Muscle of arm (tissue), 12 donors: Measurements from ENCODE around the gene RPUSD4. TPM values are rescaled to one million over a fixed set of nuclear protein-coding genes. Genes with fewer than 3 reads are reported as not detected.

Experiments
- DNase-seq: peaks from one replicate; pipeline ENCODE4 v3.0.0-alpha.2; 2013
- polyA plus RNA-seq, 12 donors: library from polyadenylated mRNA; unstranded; fragments of 120-200 nt; gene quantifications; one replicate each; pipeline ENCODE4 v1.2.1, GENCODE V29; 2013; ENCODE audit not compliant: insufficient read length in 12 of 12

The RPUSD4 gene
- polyA plus RNA-seq, 12 donors: 30.1 to 52.2 (median 41.7) TPM; not detected in 1

DNA sequence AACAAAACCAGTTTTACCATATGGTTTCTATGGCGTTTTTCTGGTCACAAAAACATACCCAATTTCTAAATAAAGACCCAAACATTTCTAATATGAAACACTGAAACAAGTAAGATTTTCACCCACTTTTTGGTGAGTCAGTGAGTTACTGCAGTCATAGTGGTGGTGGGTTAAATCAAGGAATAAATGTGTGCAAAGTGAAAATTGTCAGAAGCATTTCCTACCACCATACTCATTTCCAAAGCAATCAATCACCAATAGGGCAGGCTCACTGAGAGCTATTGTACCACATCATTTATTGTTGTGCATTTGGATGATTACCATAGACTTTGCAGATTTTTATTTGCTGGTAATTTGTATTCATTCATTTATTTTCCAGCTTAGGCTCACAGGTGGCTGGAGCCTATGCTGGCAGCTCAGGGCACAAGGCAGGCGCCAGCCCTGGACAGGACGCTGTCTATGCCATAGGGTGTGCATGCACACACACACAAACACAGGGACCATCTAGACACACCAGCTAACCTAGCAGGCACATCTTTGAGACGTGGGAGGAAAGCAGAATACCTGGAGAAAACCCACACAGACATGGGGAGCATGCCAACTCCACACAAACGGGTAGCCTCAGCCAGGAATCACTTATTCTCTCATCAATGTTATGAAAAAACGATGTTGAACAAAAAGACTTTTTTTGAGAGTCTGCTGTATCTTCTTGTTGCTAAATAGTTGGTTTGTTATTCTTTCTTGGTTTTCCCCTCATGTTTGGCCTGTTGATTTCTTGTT lies 5.3 kb upstream of the RPUSD4 start:
- DNase-seq: no peak

DNA sequence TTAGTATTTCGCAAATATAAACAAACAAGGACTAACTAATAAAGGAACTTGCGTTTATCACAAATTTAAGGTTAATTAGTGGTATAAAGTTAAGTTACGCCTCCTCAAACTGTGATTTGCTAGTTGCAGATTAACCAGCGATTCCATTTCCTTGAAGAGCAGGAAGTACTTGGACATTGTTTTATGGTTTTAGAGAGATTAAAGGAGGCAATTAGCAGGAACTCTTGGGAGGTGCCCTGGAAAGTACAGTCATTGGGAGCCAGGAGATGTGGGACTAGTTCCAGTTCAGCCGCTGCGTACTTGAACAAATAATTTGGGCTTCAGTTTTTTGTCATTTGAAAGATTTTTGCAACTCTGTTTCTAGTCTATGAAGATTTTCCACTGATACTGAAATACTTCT lies 3.4 kb upstream of the RPUSD4 start:
- DNase-seq: no peak

DNA sequence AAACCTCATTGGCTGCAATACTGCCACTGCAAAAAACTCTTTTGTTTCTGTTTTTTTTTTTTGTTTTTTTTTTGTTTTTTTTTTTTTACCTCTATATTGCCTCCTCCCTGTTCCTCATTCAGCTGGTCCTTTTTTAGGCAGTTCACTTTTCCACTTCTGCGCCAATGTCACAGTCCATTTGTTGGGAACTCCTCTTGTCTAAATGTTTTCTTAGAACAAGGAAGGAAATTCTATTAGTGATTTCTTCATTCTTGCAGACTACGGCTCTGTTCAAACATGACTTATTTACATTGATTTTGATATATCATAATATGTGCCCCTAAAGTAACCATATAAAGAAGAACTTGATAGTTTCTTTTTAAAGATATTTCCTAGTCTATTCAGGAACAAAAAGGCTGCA lies 3.0 kb upstream of the RPUSD4 start:
- no peak for DNase-seq

DNA sequence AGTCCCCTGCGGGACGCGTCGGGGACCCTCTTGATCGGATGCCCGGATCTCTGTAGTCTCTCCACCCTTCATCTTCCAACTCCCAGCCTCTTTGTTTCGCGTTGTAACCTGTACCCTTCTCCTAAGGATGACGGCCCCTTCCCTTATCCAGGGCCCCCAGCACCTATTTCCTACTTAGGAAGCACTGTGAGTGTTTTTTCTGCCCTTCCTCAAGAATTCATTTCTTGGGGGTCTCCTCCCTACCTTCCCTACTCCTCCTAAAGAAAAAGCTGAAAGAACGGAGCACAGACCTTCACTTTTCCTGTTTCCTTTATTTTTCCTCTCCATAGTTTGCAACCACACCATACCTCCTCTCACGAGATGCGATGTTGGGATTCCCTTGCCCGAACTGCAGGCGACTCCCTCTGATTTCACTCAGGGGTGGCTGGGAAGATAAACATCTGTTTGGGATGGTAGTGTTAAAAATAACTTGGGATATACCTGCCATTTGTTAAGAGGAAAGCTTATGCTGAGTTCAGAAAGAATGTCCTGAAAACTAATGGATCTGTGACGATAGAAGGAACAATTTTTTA lies 725 bp upstream of the RPUSD4 start:
- DNase-seq: no peak

DNA sequence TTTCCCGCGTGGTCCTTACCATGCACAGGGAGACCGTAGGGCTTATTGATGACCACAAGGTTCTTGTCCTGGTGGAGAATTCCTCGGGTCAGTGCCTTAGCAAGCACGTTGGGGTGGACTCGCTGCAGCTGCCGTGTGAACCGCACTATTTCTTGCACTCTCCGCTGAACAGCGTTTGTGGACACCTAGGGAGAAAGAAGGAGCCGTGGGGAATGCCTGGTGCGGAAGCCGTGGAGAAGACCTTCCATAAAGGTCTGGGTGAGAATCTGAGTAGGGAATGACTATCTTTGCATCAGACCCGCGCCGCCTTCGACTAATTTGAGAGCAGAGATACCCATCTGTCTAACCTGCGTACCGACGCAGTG lies 597 bp downstream of the RPUSD4 start:
- DNase-seq: no peak

DNA sequence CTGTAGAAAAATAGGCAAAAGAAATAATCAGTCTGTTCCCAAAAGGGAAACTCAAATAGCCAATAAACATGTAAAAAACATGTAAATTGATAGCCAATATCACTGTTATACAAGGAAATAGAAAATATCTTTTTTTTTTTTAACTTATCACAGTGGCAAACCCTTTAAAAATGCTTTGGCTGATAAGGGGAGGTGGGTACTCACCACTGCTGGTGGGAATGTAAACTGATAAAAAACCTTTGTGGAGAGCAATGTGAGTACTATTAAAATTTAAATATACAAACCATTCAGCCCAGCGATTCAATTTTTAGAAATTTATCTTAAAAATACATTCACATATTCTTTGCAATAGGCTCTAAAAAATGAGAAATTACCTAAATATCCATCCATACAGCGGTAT lies 3.6 kb downstream of the RPUSD4 start:
- DNase-seq: no peak

DNA sequence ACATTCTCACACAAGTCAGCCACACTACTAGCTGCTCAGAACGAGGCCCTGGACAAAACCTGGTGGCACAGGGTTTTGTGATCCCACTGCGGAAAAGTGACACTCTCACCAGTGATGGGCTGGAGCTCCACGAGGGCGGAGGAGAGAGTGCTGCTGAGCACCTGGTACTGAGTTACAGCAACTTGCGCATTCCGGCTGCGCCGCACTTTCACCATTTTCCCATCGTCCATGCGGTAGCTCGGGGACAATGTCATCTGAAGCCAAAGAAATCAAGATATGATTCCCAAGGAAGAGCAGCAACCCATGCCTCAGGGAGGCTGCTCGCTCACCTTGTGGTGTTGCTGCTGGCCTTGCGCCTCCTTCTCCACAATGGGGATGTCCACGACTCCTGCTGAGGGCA lies 6.1 kb downstream of the RPUSD4 start:
- DNase-seq: no peak

DNA sequence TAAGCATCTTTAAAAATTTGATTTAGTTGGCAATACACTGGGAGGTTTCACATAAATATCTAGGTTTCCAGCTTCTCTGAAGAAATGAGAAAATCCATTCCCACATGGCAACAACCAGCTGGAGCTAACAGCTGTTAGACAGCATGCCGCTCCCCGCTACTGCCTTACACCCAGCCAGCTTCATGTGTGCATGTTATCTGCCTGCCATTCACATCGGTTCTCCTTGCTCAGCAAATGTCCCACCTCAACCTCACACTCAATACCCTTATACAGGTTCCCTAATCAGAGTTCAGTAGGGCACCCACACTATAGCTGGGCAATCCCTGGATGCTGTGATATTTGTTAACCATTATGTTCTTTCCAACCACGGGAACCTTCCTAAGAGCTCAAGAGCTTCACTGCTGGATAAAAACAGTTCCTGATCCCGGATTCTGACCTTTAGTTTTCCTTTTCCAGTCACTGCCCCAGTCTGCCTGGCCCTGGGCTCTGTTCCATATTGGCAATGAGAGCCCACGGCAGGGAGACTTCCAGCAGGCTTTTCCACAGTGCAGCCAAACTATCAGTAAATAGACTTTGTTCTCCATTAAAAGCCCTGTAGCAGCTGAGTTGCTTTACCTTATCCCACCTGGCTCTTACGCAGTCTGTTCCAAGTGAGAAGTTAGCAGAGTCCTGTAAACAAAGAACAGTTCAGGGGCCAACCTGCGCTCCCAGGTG lies 8.6 kb downstream of the RPUSD4 start:
- DNase-seq: no peak

DNA sequence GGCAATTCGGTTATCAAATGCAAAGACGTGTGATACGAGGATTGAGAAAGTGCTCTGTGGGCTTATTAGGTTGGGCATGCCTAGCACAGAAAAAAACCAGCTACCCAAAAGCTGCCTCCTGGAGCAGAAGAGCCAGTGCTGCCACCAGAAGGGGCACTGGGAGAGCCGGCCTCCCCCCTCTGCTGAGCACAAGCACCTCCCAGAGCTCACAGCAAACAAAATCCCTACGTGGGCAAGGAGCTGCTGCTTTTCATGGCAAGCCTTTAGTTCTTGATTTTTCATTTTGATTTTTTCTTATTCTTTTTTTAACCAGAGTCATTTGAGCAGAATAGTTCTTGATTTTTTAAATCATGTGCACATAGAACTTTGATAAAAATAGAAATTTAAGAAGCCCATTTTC lies 12.8 kb downstream of the RPUSD4 start:
- no peak for DNase-seq

DNA sequence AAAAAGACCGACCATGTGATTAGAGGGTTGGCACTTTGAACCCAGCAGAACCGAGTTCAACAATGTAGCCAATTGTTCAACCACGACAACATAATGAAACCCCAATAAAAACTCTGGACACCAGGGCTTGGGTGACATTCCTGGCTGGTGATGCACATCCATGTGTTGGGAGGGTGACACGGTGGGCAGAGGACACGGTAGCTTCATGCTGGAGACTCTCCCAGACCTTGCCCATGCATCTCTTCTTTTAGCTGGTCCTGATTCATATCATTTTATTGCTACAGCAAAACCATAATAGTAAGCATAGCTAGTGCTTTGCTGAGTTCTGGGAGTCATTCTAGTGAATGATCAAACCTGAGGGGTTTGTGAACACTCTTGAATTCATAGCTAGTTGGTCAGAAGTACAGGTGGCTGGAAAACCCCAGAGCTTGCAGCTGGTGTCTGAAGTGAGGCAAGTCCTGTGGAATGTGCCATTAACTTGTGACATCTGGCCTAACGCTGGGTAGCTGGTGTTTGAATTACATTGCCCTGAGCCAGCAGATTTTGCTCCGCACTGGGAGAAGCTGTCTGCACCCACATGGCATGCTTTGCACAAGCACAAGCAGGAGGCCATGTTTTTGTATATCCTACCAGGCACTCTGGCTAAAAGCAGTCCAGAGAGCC lies 14.0 kb downstream of the RPUSD4 start:
- no peak for DNase-seq

DNA sequence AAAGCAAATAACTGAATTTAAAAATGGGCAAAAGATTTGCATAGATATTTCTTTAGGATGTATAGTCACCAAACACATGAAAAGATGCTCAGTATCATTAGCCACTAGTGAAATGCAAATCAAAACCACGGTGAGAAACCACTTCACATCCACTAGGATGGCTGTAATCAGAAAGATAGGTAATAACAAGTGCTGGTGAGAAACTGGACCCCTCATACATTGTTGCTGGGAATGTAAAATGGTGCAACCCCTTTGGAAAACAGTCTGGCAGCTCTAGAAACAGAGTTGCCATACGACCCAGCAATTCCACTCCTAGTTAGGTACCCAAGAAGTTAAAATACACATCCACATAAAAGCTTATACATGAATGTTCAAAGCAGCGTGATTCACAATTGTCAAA lies 16.3 kb downstream of the RPUSD4 start:
- no peak for DNase-seq

DNA sequence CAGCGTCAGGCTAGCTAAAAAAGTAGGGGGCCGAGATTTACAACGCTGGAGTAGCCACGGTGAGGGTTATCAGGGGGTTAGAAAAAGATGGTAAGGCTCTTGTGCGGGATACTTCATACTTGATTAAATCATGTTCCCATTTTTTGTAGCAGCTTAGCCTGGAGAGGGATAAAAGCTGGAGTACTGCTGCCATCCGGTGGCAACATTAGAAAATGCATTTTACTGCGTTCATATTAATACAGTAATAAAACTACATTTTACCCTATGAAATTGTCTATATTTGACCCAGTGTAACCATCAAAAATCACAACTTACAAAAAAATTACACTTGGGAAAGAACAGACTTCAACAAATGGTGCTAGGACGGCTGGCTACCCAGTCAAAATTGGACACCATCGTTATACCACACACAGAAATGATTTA lies 17.3 kb downstream of the RPUSD4 start:
- DNase-seq: peak; percentile 72

DNA sequence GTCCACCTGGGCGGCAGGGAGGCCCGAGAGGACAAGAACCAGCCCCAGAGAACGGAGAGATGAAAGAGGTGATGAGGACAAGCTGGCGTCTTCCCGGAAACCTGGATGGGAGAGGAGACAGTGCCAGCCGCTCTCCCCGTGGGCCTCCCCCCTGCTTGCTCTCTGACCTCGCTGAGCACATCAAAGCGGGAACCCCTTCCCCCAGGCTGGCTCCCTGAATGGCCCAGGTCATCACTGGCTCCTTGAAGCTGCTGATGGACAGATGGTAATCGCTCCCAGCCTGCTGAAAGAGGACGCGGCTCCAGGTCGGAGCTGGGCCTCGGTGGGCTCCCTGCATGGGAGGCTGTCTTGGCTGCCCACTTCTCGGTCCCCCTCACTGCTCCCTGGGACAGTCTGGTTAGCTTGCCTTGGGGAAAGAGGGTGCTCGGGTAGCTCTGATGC lies 18.4 kb downstream of the RPUSD4 start:
- DNase-seq: no peak

DNA sequence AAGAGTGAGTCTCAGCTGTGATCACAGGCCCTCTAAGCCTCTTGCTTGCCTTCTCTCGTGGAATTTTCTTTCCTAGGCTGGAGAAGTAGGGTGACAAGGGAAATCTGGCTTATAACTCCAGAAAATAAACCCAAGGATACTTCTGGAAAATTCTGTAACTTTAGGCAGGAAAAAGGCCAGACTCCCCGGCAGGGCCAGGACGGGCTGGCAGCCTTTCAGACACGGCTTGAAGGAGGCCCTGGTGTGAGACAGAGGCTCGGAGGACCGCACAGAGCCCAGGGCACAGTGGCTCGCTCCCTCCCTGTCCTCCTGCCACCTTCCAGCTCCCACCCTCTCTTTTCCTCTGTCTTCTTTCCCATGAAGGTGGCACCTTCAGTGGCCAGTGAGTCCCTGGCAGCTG lies 19.1 kb downstream of the RPUSD4 start:
- no peak for DNase-seq

DNA sequence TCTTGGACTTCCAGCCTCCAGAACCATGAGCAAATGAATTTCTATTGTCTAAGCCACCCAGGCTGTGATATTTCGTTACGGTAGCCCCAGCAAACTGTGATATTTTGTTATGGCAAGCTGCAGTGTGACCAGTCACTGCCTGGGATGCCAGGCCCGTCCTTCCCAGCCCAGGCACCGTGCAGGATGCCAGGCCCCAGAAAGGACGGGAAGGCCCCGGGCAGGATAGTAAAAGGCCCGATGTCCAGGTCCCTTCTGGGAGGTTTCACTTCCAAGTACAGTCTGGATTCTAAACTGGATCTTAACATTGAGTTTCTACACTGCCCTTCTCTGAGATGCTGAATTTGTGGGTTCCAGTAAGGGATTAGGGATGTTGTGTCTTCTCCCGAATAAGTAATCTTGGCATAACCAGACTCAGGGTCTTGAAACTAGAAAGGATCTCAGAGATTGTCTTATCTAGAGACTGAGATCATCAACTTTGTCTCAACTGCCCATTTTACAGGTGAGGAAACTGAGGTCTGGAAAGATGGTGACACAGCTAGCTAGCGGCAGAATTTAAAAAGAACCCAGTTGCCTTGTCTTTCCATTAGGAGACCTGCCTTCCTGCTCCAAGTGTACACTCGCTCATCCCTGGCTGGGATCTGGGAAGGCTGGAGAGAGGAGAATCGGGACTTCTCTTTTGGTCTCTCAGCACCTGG lies 19.9 kb downstream of the RPUSD4 start:
- no peak for DNase-seq

DNA sequence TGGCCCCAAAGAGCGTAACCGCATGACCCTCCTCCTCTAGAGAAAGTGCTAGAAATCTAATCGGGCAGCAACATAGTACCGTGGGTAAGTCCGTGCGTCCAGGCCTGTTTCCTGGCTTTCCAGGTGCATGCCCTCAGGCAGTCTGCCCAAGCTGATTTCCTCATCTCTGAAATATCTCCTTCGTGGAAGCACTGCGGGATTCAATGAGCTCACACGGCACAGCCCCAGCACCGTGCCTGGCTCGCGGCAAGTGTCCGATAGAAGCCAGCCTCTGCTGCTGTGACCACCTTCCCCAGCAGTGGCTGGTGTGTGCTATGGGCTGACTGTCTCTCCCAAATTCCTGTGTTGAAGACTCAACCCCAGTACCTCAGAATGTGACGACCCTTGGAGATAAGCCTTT lies 20.7 kb downstream of the RPUSD4 start:
- DNase-seq: no peak

DNA sequence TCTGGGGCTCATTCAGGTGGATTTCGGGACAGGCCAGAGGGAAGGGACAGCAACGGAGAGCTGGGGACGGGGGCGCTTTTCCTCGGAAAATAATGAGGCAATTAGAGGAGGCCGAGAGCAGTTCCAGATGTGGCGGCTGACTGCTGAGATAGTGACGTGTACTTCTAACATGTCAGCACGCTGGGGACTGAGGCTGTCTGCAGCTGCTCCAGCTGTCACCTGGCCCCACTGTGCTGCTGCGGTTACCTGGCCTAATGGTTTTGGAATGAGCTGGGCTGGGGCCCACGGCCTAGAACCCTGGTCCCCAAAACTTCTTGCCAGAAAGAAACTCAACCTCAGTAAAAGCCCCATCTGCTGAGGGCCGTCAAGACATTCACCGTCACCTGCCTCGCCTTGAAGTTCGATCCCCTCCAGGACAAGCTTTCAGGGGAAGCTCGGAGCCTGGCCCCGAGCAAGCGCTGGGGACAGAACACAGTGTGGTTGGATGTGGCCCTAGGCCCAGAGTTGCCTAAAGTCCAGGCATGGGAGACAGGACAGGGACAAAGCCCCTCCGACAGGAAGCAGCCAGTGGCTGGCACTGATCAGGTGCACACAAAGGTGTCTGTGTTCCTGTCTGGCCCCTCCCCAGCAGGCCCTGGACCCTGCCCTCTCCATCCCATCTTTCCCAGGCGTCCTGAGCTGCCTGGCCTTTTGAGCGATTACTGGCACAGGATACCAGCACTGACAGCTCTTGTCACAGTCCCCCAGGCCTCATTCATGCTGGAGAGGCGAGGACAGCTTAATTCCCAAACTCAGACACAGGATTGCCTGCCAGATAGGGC lies 22.1 kb downstream of the RPUSD4 start:
- no peak for DNase-seq

DNA sequence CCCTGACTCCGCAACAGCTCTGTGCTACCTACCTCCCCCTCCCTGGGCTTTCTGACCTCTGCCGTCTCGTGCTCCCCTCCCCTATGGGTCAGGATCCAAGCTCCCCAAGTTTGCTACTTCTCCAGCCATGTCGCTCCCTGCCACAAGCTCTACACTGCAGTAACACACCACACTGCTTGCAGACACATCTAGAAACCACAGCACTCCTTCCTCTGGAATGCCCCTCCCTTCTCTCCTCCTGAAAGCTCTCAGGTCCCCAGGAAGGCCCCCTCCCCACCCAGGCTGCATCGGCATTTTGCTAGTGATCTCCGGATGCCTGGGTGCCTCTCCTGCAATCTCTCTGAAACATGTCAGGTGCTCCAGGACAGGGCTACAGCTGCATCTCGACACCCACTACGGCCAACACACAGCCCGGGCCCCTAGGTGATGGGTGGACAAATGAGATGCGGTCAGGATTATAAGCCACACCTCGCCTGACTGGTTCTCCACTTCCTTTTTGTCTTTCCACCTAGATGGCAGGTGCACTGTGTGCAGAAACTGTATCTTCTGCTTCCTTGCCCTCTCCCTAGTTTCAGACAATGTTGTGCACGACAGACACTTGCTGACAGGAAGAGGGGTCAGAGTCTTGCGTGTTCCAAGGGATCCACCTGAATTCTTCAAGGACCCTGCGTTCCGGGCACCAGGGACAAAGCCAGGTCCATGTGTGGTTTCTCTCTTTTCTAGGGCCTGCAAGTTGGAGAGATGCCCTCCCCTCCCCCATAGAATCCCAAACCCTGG lies 22.9 kb downstream of the RPUSD4 start:
- DNase-seq: no peak

DNA sequence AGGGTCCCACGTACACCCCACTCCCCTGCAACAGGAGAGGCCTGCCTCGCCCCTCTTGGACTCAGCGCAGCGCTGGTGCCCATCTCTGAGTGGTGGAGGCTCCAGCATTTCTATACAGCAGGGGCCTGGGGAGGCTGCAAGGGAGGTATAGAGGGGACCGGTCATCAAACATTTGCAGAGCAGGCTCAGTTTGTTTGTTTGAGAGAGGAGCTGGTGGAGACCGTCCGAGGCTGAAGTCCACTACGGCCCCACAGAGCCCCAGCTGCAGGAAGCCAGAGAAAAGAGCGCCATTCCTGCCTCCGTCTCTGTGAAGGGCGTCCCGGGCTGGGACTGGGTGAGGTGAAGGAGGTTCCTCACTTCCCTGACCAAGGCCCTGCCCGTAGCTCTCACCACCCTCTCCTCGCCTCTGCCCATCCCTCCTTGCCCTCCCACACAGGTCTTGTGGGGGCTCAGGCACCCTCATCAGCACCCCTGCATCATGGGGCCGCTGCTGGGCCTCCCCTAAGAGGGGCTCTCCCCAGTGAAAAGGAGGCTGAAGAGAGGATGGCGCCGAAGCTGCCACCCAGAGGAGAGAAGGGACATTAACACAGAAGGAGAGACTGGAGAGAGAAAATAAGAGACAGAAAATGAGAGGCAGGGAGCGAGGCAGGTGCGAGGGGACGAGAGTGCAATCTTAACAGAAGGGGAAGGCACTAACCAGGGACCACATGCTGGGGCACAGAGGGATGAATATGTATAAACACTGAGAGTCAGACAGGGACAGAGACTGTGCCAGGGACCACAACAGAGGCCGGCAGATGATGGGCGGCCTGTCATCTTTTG lies 24.5 kb downstream of the RPUSD4 start:
- DNase-seq: no peak
